Large intestine (tissue), 3 donors: ENCODE results near the gene MAD1L1. TPM values are rescaled to one million over a fixed set of nuclear protein-coding genes. Genes with fewer than 3 reads are reported as not detected.

Source experiments
- DNase-seq, 2 donors: peaks; one replicate each; pipeline versions ENCODE4 v3.0.0 to v3.0.0-alpha.2; 2013
- H3K27ac ChIP-seq: one replicate; pipeline ENCODE4 v1.5.1; 2013; ENCODE audit warnings: low read length
- H3K27me3 ChIP-seq: 2 replicates; pipeline ENCODE4 v1.6.1; 2013; ENCODE audit warnings: low read length; ENCODE audit not compliant: control insufficient read depth, insufficient read depth
- H3K36me3 ChIP-seq: 2 replicates; pipeline ENCODE4 v1.6.1; 2013; ENCODE audit warnings: low read length; ENCODE audit not compliant: control insufficient read depth, insufficient read depth
- H3K4me1 ChIP-seq: one replicate; pipeline ENCODE4 v1.6.1; 2013; ENCODE audit warnings: low read length; ENCODE audit not compliant: control insufficient read depth, insufficient read depth
- H3K4me3 ChIP-seq: one replicate; pipeline ENCODE4 v1.5.1; 2013; ENCODE audit warnings: low read length
- H3K9me3 ChIP-seq: one replicate; pipeline ENCODE4 v1.6.1; 2013; ENCODE audit warnings: mild to moderate bottlenecking, low read depth, low read length, moderate library complexity; ENCODE audit not compliant: control insufficient read depth
- WGBS: methylation state at CpG from one replicate; pipeline ENCODE4 v1.1.5; 2013; ENCODE audit warnings: low lambda C conversion rate; ENCODE audit not compliant: insufficient coverage; 5-methylcytosine and 5-hydroxymethylcytosine counted together
- polyA plus RNA-seq: library from polyadenylated mRNA; unstranded; fragments of 120-200 nt; gene quantifications from one replicate; pipeline ENCODE4 v1.2.1, GENCODE V29; 2013

MAD1L1 gene
- polyA plus RNA-seq, 1 donor: 15.1 TPM

- Histone ChIP-seq H3K9me3 (no peaks in the 10 kb centered on the region), H3K4me1 (peaks cover 22% of the 10 kb centered on the region), H3K27me3 (no peaks in the 10 kb centered on the region), H3K36me3 (peaks cover 14% of the 10 kb centered on the region), H3K27ac (peak overlapping the region; percentile 10), H3K4me3 (peak overlapping the region; percentile 78)
- no CpG with 5 or more reads among the region's 21 CpGs for WGBS
- DNase-seq: peak in 1 of 2 donors; percentile 54
Measured at GRCh38 chr7:2242541-2243429, 10.0 kb upstream of the MAD1L1 start.

- 10% methylated on average over 4 of the region's 81 CpGs for WGBS
- Histone ChIP-seq H3K27ac (peak within 1 kb of the TSS; percentile 10), H3K4me3 (peak within 1 kb of the TSS; percentile 78), H3K27me3 (no peaks in the 10 kb centered on the region), H3K4me1 (peaks cover 22% of the 10 kb centered on the region), H3K36me3 (peaks cover 21% of the 10 kb centered on the region), H3K9me3 (no peaks in the 10 kb centered on the region)
- peak; percentile 70 to 74 for DNase-seq
Measured at GRCh38 chr7:2241580-2242540, 9.1 kb upstream of the MAD1L1 start, which contains the start of the genes MRM2 and NUDT1. MRM2 (minus strand) TSS chr7:2242205; CDS start chr7:2242169, 36 bp downstream. NUDT1 (plus strand) TSS chr7:2242226; CDS start chr7:2244575, 2,349 bp downstream.

- H3K27me3 ChIP-seq: no peaks in the 10 kb centered on the region
- H3K9me3 ChIP-seq: no peaks in the 10 kb centered on the region
- DNase-seq: no peak
- peaks cover 38% of the 10 kb centered on the region for H3K36me3 ChIP-seq
- no peak overlapping the region for H3K4me3 ChIP-seq
- no CpG with 5 or more reads among the region's 17 CpGs for WGBS
- H3K27ac ChIP-seq: no peak overlapping the region
- peaks cover 18% of the 10 kb centered on the region for H3K4me1 ChIP-seq
Measured at GRCh38 chr7:2239242-2239641, 6.5 kb upstream of the MAD1L1 start.

- Histone ChIP-seq H3K4me3 (no peak overlapping the region), H3K27ac (no peak overlapping the region), H3K4me1 (no peaks in the 10 kb centered on the region), H3K36me3 (peaks cover 40% of the 10 kb centered on the region), H3K27me3 (no peaks in the 10 kb centered on the region), H3K9me3 (no peaks in the 10 kb centered on the region)
- WGBS: 100% methylated on average over 1 of the region's 12 CpGs
- no peak for DNase-seq
Measured at GRCh38 chr7:2237109-2237602, 4.4 kb upstream of the MAD1L1 start.

- no peak for DNase-seq
- no peaks in the 10 kb centered on the region for H3K9me3 ChIP-seq
- H3K4me3 ChIP-seq: no peak overlapping the region
- peaks cover 48% of the 10 kb centered on the region for H3K36me3 ChIP-seq
- 100% methylated on average over 1 of the region's 3 CpGs for WGBS
- no peak overlapping the region for H3K27ac ChIP-seq
- H3K4me1 ChIP-seq: no peaks in the 10 kb centered on the region
- H3K27me3 ChIP-seq: no peaks in the 10 kb centered on the region
Measured at GRCh38 chr7:2233926-2234325, 1.2 kb upstream of the MAD1L1 start.

- Histone ChIP-seq H3K27me3 (no peaks in the 10 kb centered on the region), H3K27ac (no peak overlapping the region), H3K4me3 (peak overlapping the region; percentile 61), H3K36me3 (peaks cover 39% of the 10 kb centered on the region), H3K4me1 (no peaks in the 10 kb centered on the region), H3K9me3 (no peaks in the 10 kb centered on the region)
- DNase-seq: peak in 1 of 2 donors; percentile 30
- no CpG with 5 or more reads among the region's 46 CpGs for WGBS
Measured at GRCh38 chr7:2231992-2232765, 566 bp downstream of the MAD1L1 start.

- WGBS: no CpG with 5 or more reads among the region's 9 CpGs
- H3K4me1 ChIP-seq: no peaks in the 10 kb centered on the region
- DNase-seq: no peak
- peaks cover 35% of the 10 kb centered on the region for H3K36me3 ChIP-seq
- H3K4me3 ChIP-seq: no peak overlapping the region
- H3K9me3 ChIP-seq: no peaks in the 10 kb centered on the region
- no peaks in the 10 kb centered on the region for H3K27me3 ChIP-seq
- no peak overlapping the region for H3K27ac ChIP-seq
Measured at GRCh38 chr7:2230882-2231281, 1.9 kb downstream of the MAD1L1 start.

- Histone ChIP-seq H3K36me3 (peaks cover 39% of the 10 kb centered on the region), H3K27me3 (no peaks in the 10 kb centered on the region), H3K9me3 (no peaks in the 10 kb centered on the region), H3K27ac (no peak overlapping the region), H3K4me1 (no peaks in the 10 kb centered on the region), H3K4me3 (no peak overlapping the region)
- DNase-seq: no peak
- WGBS: no CpG with 5 or more reads among the region's 8 CpGs
Measured at GRCh38 chr7:2230226-2230625, 2.5 kb downstream of the MAD1L1 start.

GRCh38 chr7:2229467-2229866 lies 3.3 kb downstream of the MAD1L1 start:
- H3K27ac ChIP-seq: no peak overlapping the region
- no peaks in the 10 kb centered on the region for H3K27me3 ChIP-seq
- WGBS: no CpG with 5 or more reads among the region's 7 CpGs
- no peak for DNase-seq
- H3K36me3 ChIP-seq: peaks cover 39% of the 10 kb centered on the region
- no peaks in the 10 kb centered on the region for H3K9me3 ChIP-seq
- H3K4me1 ChIP-seq: no peaks in the 10 kb centered on the region
- no peak overlapping the region for H3K4me3 ChIP-seq
